BE2C (cell line): ENCODE results near the gene P2RY13.

Source experiments
- DNase-seq: peaks from one replicate; pipeline ENCODE4 v3.0.0-alpha.2; 2020
- H3K27me3 ChIP-seq: fragments of 250-450 bp; sonication (Bioruptor Pico); 2 replicates; pipeline ENCODE4 v1.5.1; 2020; ENCODE audit warnings: mild to moderate bottlenecking
- H3K36me3 ChIP-seq: fragments of 250-450 bp; sonication (Bioruptor Pico); 2 replicates; pipeline ENCODE4 v1.5.1; 2020; ENCODE audit warnings: mild to moderate bottlenecking
- H3K4me1 ChIP-seq: fragments of 250-450 bp; sonication (Bioruptor Pico); 2 replicates; pipeline ENCODE4 v1.5.1; 2020
- H3K4me3 ChIP-seq: 2 replicates; pipeline ENCODE4 v1.5.1; 2011; ENCODE audit warnings: low read depth, low read length
- H3K9me3 ChIP-seq: fragments of 250-450 bp; sonication (Bioruptor Pico); 2 replicates; pipeline ENCODE4 v1.5.1; 2020
- CTCF ChIP-seq: IDR thresholded peaks from 2 replicates; pipeline ENCODE4 v1.5.1; 2012; ENCODE audit warnings: mild to moderate bottlenecking, low read depth, low read length

P2RY13 gene

GRCh38 chr3:151297429-151297828 is 31.9 kb downstream of the P2RY13 start:
- Histone ChIP-seq H3K9me3 (no peaks in the 10 kb centered on the region), H3K27me3 (no peaks in the 10 kb centered on the region), H3K36me3 (no peaks in the 10 kb centered on the region), H3K4me3 (no peak overlapping the region), H3K4me1 (no peaks in the 10 kb centered on the region; the same call in 1 of the 2 replicates)
- no peak for TF ChIP-seq CTCF
- DNase-seq: no peak

GRCh38 chr3:151296226-151296625 is 33.1 kb downstream of the P2RY13 start:
- no peaks in the 10 kb centered on the region; the same call in 1 of the 2 replicates for H3K4me1 ChIP-seq
- no peak overlapping the region for H3K4me3 ChIP-seq

GRCh38 chr3:151293127-151293526 is 36.2 kb downstream of the P2RY13 start:
- Histone ChIP-seq H3K36me3 (no peaks in the 10 kb centered on the region), H3K9me3 (no peaks in the 10 kb centered on the region), H3K4me1 (no peaks in the 10 kb centered on the region; the same call in 1 of the 2 replicates), H3K27me3 (no peaks in the 10 kb centered on the region), H3K4me3 (no peak overlapping the region)
- no peak for TF ChIP-seq CTCF
- DNase-seq: no peak

More at GRCh38 chr3:151296226-151296625, 33.1 kb downstream of the P2RY13 start:
- no peaks in the 10 kb centered on the region for H3K9me3 ChIP-seq
- no peaks in the 10 kb centered on the region for H3K36me3 ChIP-seq
- no peak for DNase-seq
- TF ChIP-seq CTCF: no peak
- H3K27me3 ChIP-seq: no peaks in the 10 kb centered on the region

- no peaks in the 10 kb centered on the region for H3K4me1 ChIP-seq
- DNase-seq: no peak
- H3K9me3 ChIP-seq: no peaks in the 10 kb centered on the region
- H3K4me3 ChIP-seq: no peak overlapping the region
- H3K27me3 ChIP-seq: no peaks in the 10 kb centered on the region
- peak; percentile 41; the same call in 1 of the 2 replicates for TF ChIP-seq CTCF
- H3K36me3 ChIP-seq: no peaks in the 10 kb centered on the region
Measured at GRCh38 chr3:151290673-151291072, 38.7 kb downstream of the P2RY13 start.

- no peak for TF ChIP-seq CTCF
- Histone ChIP-seq H3K27me3 (no peaks in the 10 kb centered on the region), H3K4me1 (no peaks in the 10 kb centered on the region; the same call in 1 of the 2 replicates), H3K36me3 (no peaks in the 10 kb centered on the region), H3K4me3 (no peak overlapping the region), H3K9me3 (no peaks in the 10 kb centered on the region)
- DNase-seq: no peak
Measured at GRCh38 chr3:151289445-151289844, 39.9 kb downstream of the P2RY13 start.

GRCh38 chr3:151285940-151286339 is 43.4 kb downstream of the P2RY13 start:
- TF ChIP-seq CTCF: no peak
- H3K36me3 ChIP-seq: no peaks in the 10 kb centered on the region
- peaks cover 5% of the 10 kb centered on the region; the same call in 1 of the 2 replicates for H3K4me1 ChIP-seq
- no peak for DNase-seq
- H3K9me3 ChIP-seq: no peaks in the 10 kb centered on the region
- no peaks in the 10 kb centered on the region for H3K27me3 ChIP-seq
- H3K4me3 ChIP-seq: no peak overlapping the region
